ENCODE measurements around the gene MTUS2. TPM values are rescaled to one million over a fixed set of nuclear protein-coding genes. Genes with fewer than 3 reads are reported as not detected.

MTUS2 gene
- total and polyA plus RNA-seq, 2 of the 8 experiments (the other 6 are each of a cell fraction or from before 2014, with no cell fraction given), result 0.18 to 0.80 TPM

DNA sequence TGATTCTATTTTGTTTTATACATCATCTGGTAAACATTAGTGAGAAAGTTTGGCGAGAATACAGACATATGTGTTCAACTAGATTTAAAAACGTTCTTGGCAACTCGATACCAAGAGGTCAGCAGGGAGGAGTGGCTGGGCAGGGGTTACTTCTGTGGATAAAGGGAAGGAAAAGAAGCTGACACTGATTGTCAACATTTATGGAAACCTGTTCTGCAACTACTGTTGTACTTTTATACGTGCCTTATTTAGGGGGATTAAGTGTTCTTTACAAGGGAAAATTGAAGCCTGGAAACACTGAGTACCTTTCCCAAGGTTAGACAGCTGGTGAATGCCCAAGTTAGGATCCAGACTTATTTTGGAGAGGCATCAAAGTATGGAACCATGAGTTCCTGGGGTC, 65.0 kb downstream of the MTUS2 start:
- H3K4me3 ChIP-seq (ENCODE audit: extremely low read depth in 1 of 4, insufficient read depth in 2 of 4, low read depth in 3 of 4, low read length in 4 of 4), result no peak overlapping the region
- no peak overlapping the region for H3K4ac ChIP-seq (replicated peaks; ENCODE audit: insufficient read length, low read depth, low read length)
- no peak for DNase-seq (ENCODE audit: low read depth in 1 of 2, low spot score in 2 of 2)
- H3K27me3 ChIP-seq (replicated peaks in 1 of 4; ENCODE audit: control insufficient read depth in 3 of 4, extremely low read depth in 1 of 4, insufficient read depth in 3 of 4, low read length in 3 of 4), result no peaks in the 10 kb centered on the region
- no peak overlapping the region for H2AFZ ChIP-seq (ENCODE audit: low read length)
- no peak overlapping the region for H4K91ac ChIP-seq (replicated peaks; ENCODE audit: insufficient read length, low read length)
- H2BK12ac ChIP-seq (ENCODE audit: low read depth, low read length), result no peak overlapping the region
- no peak overlapping the region for H3K23ac ChIP-seq (ENCODE audit: insufficient read length)
- POLR2A ChIA-PET (ENCODE audit: partially characterized antibody), result no interaction called here
- 81% methylated on average over 4 of the region's 4 CpGs; no CpG with 5 or more reads in 1 of the 2 experiments for WGBS, 2 experiments (ENCODE audit: extremely low coverage in 1 of 2, insufficient coverage in 1 of 2, insufficient read length in 1 of 2, insufficient replicate concordance in 2 of 2, low coverage in 1 of 2, low lambda C conversion rate in 2 of 2, missing lambda C conversion rate in 1 of 2)
- H3K27ac ChIP-seq (ENCODE audit: low read depth, low read length), result no peak overlapping the region
- H2BK5ac ChIP-seq (ENCODE audit: low read depth, low read length), result no peak overlapping the region
- no peak overlapping the region for H4K8ac ChIP-seq (ENCODE audit: extremely low read depth, insufficient read depth, low read length)
- no peaks in the 10 kb centered on the region for H3K36me3 ChIP-seq (ENCODE audit: control insufficient read depth in 2 of 4, insufficient read depth in 4 of 4, low read length in 3 of 4)
- peaks cover 0 to 1% of the 10 kb centered on the region in 2 experiments for H4K20me1 ChIP-seq (replicated peaks in 1 of 2; ENCODE audit: control insufficient read depth in 1 of 2, insufficient read depth in 2 of 2, low read length in 2 of 2)
- CTCF ChIA-PET (ENCODE audit: partially characterized antibody), result interaction anchor here (0.6 kb wide), 1 partner anchor 41 kb away, joined by 5 read pairs; no protein-coding TSS in a partner anchor
- H3K79me1 ChIP-seq (ENCODE audit: low read depth, low read length), result no peaks in the 10 kb centered on the region
- no peak overlapping the region for H2AK5ac ChIP-seq (ENCODE audit: low read depth, low read length)
- no peak overlapping the region for H3K56ac ChIP-seq (replicated peaks; ENCODE audit: insufficient read length, low read depth, low read length)
- H3K14ac ChIP-seq (ENCODE audit: insufficient read length), result no peak overlapping the region
- H3K23me2 ChIP-seq (ENCODE audit: low read depth, low read length), result no peaks in the 10 kb centered on the region
- TF ChIP-seq TAF7 (optimal IDR thresholded peaks at IDR 0.05; ENCODE audit: borderline replicate concordance, low read depth, low read length) (no peak), GABPA (IDR thresholded peaks at IDR 0.05; ENCODE audit: borderline replicate concordance, insufficient read depth, low read length) (no peak), BCL11A (IDR thresholded peaks at IDR 0.05; ENCODE audit: low read depth in 2 of 2, low read length in 2 of 2) (no peak), SP1 (IDR thresholded peaks at IDR 0.05; ENCODE audit: low read depth, low read length) (no peak), SAP30 (IDR thresholded peaks at IDR 0.05; ENCODE audit: insufficient read depth, insufficient replicate concordance, low read length) (no peak), RXRA (IDR thresholded peaks at IDR 0.05; ENCODE audit: insufficient read depth, low read depth, low read length) (no peak), PHF8 (conservative IDR thresholded peaks at IDR 0.05; ENCODE audit: low read depth, low read length) (no peak), CHD1 (IDR thresholded peaks at IDR 0.05; ENCODE audit: low read depth, low read length) (no peak), POLR2AphosphoS5 (IDR thresholded peaks at IDR 0.05; ENCODE audit: low read depth, low read length) (no peak), EGR1 (IDR thresholded peaks at IDR 0.05; ENCODE audit: borderline replicate concordance, low read depth, low read length) (no peak)
- TF ChIP-seq, protein P1, sequence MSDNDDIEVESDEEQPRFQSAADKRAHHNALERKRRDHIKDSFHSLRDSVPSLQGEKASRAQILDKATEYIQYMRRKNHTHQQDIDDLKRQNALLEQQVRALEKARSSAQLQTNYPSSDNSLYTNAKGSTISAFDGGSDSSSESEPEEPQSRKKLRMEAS (IDR thresholded peaks at IDR 0.05), result no peak
- H2BK15ac ChIP-seq (ENCODE audit: low read length), result no peak overlapping the region
- FAIRE-seq, result no peak
- H3K18ac ChIP-seq (ENCODE audit: extremely low read depth, low read length), result no peak overlapping the region
- no peak overlapping the region for H2BK120ac ChIP-seq (replicated peaks; ENCODE audit: low read depth, low read length)
- no peak overlapping the region for H3K9ac ChIP-seq (replicated peaks in 1 of 4; ENCODE audit: extremely low read depth in 1 of 4, low read depth in 3 of 4, low read length in 3 of 4)
- H3K9me3 ChIP-seq (ENCODE audit: insufficient read depth in 2 of 2, low read depth in 1 of 2, low read length in 1 of 2), result no peaks in the 10 kb centered on the region
- H4K5ac ChIP-seq (ENCODE audit: insufficient read length, low read depth, low read length), result no peak overlapping the region
- no peak overlapping the region for H3K4me2 ChIP-seq (ENCODE audit: insufficient read depth in 1 of 2, low read depth in 2 of 2, low read length in 2 of 2)
- no peaks in the 10 kb centered on the region for H3K4me1 ChIP-seq (replicated peaks in 1 of 4; ENCODE audit: control insufficient read depth in 3 of 4, insufficient read depth in 4 of 4, low read length in 3 of 4)
- H2BK20ac ChIP-seq (ENCODE audit: low read length), result no peak overlapping the region
- H3K79me2 ChIP-seq (ENCODE audit: control insufficient read depth in 1 of 2, insufficient read depth in 2 of 2, low read length in 2 of 2), result no peaks in the 10 kb centered on the region
